DMS53 (cell line): Measurements from ENCODE around the gene PDZRN3.

Experiments
- DNase-seq: peaks from one replicate; lab custom pipeline; 2025; lab: John Stamatoyannopoulos, UW

The PDZRN3 gene

GRCh38 chr3:73624821-73625665 is at the start of gene PDZRN3:
Gene PDZRN3, minus strand, starts transcription at chr3:73624941.
- DNase-seq: peak; percentile 65

DNA sequence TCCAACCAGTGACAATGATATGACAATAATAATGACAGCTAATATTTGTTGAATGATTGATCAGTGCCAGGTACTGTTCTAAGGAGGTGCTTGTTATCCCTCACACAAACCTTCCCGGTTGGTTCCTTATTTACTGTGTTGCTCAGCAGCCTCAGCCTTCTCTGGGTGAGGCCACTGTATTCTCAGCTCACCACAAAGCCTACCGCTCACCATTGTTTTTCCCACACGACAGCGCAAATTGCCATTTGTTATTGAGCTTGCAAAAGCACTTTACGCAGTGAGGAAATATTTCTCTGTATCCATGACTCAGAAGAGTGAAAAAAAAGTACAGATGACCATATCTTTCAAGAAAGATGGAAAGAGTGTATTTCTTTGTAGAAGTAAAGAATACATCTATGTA is 49.5 kb upstream of the PDZRN3 start:
- peak; percentile 3 for DNase-seq

- peak; percentile 10 for DNase-seq
These were observed 44.5 kb upstream of the PDZRN3 start for GRCh38 chr3:73669260-73669659.

GRCh38 chr3:73668391-73668790 is 43.6 kb upstream of the PDZRN3 start:
- DNase-seq: no peak

DNA sequence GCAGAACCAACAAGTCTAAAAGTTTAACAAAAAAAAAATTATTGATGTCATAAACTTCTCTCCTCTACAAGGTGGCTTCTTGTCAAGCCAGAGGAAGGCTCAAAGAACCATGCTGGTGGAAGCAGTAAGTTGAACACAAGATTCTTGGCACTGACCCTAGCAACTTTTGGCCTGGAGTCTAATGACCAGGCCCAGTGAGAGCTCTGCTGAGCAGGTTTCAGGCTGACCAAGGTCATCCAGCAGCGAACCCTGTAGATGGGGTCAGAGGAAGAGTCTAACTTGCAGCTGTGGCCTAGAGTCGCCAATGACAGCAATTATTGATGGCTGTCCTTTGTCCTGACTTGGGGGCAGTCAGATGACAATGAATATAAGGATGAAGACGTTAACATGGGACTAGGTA is 43.1 kb upstream of the PDZRN3 start:
- DNase-seq: no peak

DNA sequence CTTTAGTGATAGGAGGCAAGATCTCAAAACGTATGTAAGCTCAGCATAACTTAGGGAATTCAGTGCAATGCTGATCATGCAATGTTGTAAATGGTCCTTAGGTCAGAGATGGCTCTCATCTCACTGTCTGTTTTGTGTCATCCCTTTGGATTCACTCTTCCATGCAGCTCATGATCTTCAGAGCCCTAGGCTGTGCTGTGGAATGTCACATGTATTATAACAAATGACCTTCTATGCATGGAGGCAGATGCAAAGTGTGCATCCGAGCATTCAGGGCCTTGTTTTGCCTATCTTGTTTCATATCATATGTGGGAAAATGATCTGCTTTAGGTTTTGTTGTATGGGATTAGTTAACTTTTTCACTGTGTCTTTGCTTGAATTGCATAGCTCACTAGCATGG is 40.5 kb upstream of the PDZRN3 start:
- DNase-seq: no peak

- DNase-seq: no peak
These were observed 39.6 kb upstream of the PDZRN3 start for GRCh38 chr3:73664389-73664788.

- DNase-seq: no peak
These were observed 38.8 kb upstream of the PDZRN3 start for GRCh38 chr3:73663495-73663894.

GRCh38 chr3:73661265-73661664 is 36.5 kb upstream of the PDZRN3 start:
- peak; percentile 4 for DNase-seq

DNA sequence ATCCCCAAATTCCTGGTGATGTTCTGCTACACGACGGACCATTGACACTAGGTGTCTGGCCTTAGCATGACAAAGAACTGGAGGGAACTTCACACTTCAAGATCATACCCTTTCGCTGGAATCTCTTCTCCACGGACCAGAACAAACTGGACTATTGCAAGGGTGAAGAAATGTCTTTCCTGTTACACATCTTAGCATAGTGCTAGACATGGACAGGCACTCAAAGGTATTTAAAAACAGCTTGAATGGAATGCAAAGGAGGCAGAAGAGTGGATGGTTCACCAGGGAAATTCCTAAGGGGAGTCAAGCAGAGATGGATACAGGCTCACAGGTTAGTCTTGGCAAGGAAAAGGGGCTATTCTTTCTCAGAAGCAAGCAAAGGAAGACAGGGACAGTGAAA is 33.5 kb upstream of the PDZRN3 start:
- DNase-seq: no peak

- DNase-seq: no peak
These were observed 32.4 kb upstream of the PDZRN3 start for GRCh38 chr3:73657186-73657585.

DNA sequence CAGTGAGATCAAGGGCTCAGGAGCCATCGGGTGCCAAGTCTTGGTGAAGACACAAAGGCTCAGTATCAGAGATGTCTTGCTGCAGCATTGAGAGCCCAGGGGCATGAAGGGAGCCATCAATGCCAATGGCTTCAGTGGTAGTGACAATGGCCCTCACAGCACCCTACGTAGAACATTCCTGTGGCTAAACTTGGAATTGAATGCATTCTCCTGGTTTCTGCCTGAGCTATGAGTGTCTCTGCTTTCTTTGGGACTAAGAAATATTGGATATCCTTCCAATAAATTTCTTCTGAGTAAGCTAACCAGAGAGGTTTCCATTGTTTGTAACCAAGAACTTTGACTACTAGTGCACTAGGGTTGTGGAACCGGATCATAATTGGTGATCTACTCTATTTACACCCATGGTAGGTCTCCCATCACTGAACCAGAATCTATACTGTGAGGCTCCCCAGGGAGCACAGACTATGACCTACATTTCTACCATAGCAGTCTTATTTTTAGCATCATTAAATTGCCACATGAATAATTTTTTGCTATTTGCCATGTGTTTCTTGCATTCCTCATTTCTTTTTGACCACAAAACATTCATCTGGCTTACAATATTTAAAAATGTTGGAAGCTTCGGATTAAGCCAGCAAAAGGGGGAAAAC is 31.6 kb upstream of the PDZRN3 start:
- DNase-seq: no peak

GRCh38 chr3:73655197-73655596 is 30.5 kb upstream of the PDZRN3 start:
- no peak for DNase-seq

DNA sequence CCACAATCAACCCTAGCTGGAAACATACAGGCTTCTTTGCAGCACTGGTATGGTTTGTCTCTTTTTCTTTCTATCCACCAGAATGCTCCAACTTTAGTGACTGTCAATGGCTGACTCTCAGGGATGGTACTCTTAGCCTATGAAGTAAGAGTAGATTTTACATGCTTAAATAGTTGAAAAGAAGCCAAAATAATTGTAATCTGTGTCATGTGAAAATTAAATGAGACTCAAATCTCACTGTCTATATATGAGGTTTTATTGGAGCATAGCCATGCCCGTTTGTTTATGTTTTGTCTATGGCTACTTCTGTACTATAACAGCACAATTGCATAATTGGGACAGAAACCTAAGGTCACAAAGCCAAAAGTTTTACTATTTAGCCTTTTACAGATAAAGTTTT is 29.1 kb upstream of the PDZRN3 start:
- DNase-seq: no peak

DNA sequence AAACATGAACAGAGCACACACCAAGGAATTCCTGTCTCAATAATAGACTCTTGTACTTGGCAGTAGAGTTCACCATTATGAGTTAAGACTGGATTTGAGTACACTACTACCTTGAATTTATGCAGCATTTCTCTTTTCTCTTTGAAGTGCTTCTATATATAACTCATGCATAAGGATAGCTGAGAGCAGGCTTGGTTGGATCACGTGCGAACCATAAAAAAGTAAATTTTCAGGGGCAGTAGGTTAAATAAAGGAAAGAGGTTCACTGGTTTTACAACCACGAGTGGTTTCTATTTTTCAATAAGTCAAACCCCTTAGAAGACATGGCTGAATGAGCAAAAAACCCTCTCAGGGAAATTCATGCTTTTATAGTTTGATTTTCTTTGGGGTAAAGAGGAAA is 28.6 kb upstream of the PDZRN3 start:
- DNase-seq: no peak

- DNase-seq: no peak
These were observed 28.2 kb upstream of the PDZRN3 start for GRCh38 chr3:73652896-73653295.

DNA sequence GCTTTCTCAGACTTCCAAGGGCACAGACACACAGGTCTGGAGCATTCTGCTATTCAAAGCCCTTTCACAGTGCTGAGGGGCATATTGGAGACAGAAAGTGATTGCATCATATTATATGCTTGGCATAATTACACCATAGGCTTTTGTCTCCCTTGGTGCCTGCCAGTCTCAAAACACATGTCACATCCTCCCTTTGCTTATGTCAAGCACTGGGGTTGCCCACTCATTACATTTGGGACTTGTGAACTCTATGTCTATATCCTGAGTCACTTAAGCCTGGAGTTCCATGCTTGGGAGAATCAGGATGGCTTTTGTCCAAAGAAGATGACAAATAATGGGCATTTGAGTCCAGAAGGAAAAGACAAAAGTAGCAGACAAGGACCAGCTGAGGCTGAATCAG is 12.3 kb upstream of the PDZRN3 start:
- DNase-seq: no peak

- DNase-seq: no peak
These were observed 10.5 kb upstream of the PDZRN3 start for GRCh38 chr3:73635254-73635653.

- DNase-seq: no peak
These were observed 9.2 kb upstream of the PDZRN3 start for GRCh38 chr3:73633916-73634344.

DNA sequence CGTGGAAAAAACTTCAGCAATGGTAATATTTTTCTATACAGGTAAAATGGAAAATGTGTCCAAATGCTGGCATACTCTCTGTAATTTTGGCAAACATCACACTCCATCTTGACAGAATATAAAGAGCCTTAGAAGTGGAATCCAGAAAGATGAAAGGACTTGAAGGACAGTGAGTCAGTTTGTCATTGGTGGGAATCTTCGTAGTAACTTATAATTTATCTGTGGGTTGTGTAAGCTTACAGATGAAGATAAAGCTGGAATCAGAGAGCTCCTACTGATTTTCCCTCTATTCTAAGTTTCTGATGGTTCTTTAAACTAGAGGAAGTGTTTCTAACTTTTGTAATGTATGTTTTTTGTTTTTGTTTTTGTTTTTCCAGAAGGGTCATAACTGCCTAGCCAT is 8.7 kb upstream of the PDZRN3 start:
- DNase-seq: no peak

DNA sequence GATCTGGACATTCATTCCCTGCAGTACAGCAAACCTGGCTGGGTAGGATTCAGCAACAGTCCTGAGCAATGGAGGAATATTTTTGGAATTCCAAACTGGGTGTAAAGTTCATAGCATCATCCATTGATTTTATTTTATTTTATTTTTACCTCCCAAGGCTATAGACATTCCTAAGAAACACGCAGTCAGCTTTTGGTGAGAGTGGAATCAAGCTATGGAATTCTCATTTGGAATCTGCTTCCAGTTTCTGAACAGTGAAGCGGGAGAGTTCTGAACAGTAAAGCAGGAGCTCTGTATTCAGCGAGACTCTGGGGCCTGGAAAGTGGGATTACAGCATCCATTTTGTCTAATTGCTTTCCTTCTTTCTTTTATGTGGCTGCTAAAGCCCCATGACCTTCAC is 1.4 kb upstream of the PDZRN3 start:
- DNase-seq: no peak

DNA sequence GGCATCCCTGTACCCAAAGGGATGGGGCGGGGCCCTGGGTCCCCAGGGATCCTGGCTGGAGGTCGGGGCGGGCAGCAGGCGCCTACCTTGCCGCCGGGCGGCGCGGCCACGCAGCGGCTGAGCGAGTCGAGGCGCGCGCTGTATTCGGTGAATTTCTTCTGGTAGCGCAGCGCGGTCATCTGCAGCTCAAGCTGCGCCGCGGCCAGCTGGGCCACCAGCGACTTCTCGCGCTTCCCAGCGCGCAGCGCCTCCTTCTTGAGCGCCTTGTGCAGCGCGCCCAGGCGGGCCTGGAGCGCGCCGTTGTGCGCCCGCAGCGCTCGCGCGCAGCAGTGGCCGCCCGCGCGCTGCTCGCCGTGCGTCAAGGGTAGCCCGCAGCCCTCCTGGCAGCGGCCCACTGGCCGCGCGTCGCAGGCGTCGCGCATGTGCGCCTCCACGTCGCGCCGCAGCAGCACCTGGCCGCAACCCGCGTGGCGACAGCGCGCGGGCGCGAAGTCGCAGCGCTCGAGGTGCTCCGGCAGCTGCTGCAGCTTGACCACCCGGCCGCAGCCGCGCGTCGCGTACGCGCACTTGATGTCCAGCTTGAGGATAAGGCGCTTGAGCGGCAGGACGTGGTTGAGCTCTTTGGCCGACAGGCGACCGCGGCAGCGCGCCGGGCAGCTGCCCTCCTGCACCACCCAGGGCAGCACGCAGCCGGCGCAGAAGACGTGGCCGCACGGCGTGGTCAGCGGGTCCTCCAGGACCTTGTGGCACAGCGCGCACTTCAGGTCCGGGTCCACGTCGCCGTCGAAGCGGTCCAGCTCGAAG is 522 bp downstream of the PDZRN3 start:
- peak; percentile 72 for DNase-seq

DNA sequence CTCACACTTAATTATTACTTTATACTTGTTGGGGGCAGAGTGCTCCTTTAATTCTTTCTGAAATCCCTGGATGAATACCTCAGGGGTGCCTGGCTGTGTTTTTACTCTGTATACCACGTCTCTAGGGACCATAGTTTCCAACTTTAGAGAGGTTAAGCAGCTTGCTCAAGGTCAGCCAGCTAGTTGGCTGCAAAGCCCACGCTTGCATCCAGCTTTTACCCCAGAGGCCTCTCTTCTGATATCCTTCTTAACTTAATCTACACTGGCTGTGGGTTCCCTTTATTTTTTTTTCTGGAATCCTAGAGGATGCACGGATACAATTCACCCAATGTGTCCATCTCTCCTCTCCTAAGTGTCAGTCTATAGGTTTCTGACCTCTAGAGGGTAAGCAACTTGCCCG is 1.4 kb downstream of the PDZRN3 start:
- peak; percentile 42 for DNase-seq
